ENCODE data around the gene TNFRSF8.

TNFRSF8 gene

DNA sequence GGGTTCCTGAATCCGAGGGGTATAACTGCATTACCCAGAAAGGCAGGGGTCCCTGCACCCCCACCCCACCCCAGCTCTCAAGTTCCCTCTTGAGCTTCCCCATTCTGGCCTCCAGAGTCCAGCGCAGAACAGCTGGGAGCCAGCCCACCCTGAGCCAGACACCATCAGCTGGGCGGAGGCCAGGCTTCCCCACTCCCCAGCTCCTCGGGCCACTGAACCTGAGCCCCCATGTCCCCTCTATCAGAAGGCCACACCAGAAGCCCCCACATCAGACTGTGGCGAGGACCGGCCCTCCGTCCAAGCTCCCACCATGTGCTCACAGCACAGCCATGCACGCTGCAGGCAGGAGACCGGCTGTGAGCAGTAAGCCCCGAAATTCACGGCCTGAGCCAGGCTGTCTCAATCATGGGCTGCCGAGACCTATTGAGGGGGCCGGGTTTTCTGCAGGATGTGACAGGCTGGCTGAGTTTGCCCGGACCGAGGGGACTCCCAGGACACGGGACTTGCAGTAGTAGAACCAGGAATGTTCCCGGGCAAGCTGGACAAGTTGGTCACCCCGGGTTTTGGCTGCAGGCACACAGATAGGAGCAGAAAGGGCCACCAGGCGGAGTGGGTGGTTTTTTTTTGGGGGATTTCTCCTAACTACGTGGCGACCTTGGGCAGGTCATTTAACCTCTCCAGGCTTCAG, 78.2 kb downstream of the TNFRSF8 start:
- no peak for DNase-seq
- Mint-ChIP-seq H3K27ac (no peak overlapping the region), H3K4me1 (peaks cover 26% of the 10 kb centered on the region), H3K36me3 (ENCODE audit: low read depth) (no peaks in the 10 kb centered on the region), H3K27me3 (ENCODE audit: low read depth, poor library complexity) (peaks cover 5% of the 10 kb centered on the region), H3K4me3 (no peak overlapping the region), H3K9me3 (no peaks in the 10 kb centered on the region)
- no peak for TF ChIP-seq CTCF (IDR thresholded peaks at IDR 0.05)

GRCh38 chr1:12142141-12142823, 79.2 kb downstream of the TNFRSF8 start:
- TF ChIP-seq CTCF (IDR thresholded peaks at IDR 0.05), result no peak
- no peak overlapping the region for H3K27ac Mint-ChIP-seq
- peaks cover 36% of the 10 kb centered on the region for H3K4me1 Mint-ChIP-seq
- no peaks in the 10 kb centered on the region for H3K9me3 Mint-ChIP-seq
- no peaks in the 10 kb centered on the region for H3K36me3 Mint-ChIP-seq (ENCODE audit: low read depth)
- DNase-seq, result peak; percentile 48
- peaks cover 5% of the 10 kb centered on the region for H3K27me3 Mint-ChIP-seq (ENCODE audit: low read depth, poor library complexity)
- H3K4me3 Mint-ChIP-seq, result no peak overlapping the region

DNA sequence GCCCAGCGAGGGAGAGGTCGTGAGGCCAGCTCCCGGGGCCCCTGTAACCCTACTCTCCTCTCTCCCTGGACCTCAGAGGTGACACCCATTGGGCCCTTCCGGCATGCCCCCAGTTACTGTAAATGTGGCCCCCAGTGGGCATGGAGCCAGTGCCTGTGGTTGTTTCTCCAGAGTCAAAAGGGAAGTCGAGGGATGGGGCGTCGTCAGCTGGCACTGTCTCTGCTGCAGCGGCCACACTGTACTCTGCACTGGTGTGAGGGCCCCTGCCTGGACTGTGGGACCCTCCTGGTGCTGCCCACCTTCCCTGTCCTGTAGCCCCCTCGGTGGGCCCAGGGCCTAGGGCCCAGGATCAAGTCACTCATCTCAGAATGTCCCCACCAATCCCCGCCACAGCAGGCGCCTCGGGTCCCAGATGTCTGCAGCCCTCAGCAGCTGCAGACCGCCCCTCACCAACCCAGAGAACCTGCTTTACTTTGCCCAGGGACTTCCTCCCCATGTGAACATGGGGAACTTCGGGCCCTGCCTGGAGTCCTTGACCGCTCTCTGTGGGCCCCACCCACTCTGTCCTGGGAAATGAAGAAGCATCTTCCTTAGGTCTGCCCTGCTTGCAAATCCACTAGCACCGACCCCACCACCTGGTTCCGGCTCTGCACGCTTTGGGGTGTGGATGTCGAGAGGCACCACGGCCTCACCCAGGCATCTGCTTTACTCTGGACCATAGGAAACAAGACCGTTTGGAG, 80.0 kb downstream of the TNFRSF8 start:
- H3K9me3 Mint-ChIP-seq, result no peaks in the 10 kb centered on the region
- H3K27ac Mint-ChIP-seq, result no peak overlapping the region
- no peaks in the 10 kb centered on the region for H3K36me3 Mint-ChIP-seq (ENCODE audit: low read depth)
- H3K4me1 Mint-ChIP-seq, result peaks cover 36% of the 10 kb centered on the region
- peaks cover 5% of the 10 kb centered on the region for H3K27me3 Mint-ChIP-seq (ENCODE audit: low read depth, poor library complexity)
- H3K4me3 Mint-ChIP-seq, result no peak overlapping the region
- no peak for DNase-seq
- no peak for TF ChIP-seq CTCF (IDR thresholded peaks at IDR 0.05)

DNA sequence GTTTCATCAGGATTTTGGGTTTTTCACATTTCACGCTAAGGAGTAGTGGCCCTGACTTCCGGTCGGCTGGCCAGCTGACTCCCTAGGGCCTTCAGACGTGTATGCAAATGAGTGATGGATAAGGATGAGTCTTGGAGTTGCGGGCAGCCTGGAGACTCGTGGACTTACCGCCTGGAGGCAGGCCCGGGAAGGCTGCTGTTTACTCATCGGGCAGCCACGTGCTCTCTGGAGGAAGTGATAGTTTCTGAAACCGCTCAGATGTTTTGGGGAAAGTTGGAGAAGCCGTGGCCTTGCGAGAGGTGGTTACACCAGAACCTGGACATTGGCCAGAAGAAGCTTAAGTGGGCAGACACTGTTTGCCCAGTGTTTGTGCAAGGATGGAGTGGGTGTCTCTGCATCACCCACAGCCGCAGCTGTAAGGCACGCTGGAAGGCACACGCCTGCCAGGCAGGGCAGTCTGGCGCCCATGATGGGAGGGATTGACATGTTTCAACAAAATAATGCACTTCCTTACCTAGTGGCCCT, 80.6 kb downstream of the TNFRSF8 start:
- no peak overlapping the region for H3K4me3 Mint-ChIP-seq
- H3K36me3 Mint-ChIP-seq (ENCODE audit: low read depth), result no peaks in the 10 kb centered on the region
- DNase-seq, result no peak
- H3K27ac Mint-ChIP-seq, result peak overlapping the region; percentile 30
- no peak for TF ChIP-seq CTCF (IDR thresholded peaks at IDR 0.05)
- no peaks in the 10 kb centered on the region for H3K9me3 Mint-ChIP-seq
- H3K27me3 Mint-ChIP-seq (ENCODE audit: low read depth, poor library complexity), result peaks cover 5% of the 10 kb centered on the region
- peaks cover 36% of the 10 kb centered on the region for H3K4me1 Mint-ChIP-seq

DNA sequence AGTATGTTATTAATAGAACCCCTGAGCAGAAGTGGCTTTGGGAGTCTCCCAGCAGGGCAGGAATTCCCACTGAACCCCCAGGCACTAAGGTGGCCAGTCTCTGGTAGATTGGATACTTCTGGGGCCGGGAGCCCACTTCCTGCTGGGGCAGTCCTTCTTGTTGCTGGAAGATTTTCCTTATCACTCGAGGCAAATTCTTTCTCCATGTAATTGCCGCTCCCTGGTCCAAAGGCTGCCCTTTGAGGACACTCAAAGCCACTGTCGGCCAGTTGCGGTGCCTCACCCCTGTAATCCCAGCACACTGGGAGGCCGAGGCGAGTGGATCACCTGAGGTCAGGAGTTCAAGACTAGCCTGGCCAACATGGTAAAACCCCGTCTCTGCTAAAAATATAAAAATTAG, 81.1 kb downstream of the TNFRSF8 start:
- Mint-ChIP-seq H3K27me3 (ENCODE audit: low read depth, poor library complexity) (peaks cover 5% of the 10 kb centered on the region), H3K9me3 (no peaks in the 10 kb centered on the region), H3K36me3 (ENCODE audit: low read depth) (no peaks in the 10 kb centered on the region), H3K4me1 (peaks cover 36% of the 10 kb centered on the region), H3K4me3 (no peak overlapping the region), H3K27ac (no peak overlapping the region)
- no peak for DNase-seq
- TF ChIP-seq CTCF (IDR thresholded peaks at IDR 0.05), result no peak
